Small intestine (tissue), 16 donors: Measurements from ENCODE around the gene EYA3. TPM values are rescaled to one million over a fixed set of nuclear protein-coding genes. Genes with fewer than 3 reads are reported as not detected.

ENCODE experiments used
- DNase-seq, 2 donors: peaks; one replicate each; pipeline versions ENCODE4 v3.0.0 to v3.0.0-alpha.2; 2013
- FAIRE-seq: peaks from 2 replicates; lab custom pipeline; 2012; peaks lifted over from hg19 to GRCh38; lab: Jason Lieb, UNC
- H3K27ac ChIP-seq, 3 donors: one replicate each; pipeline ENCODE4 v1.5.1; 2013; ENCODE audit warnings: low read length in 2 of 3, mild to moderate bottlenecking in 2 of 3, control low read depth in 1 of 3, inconsistent platforms in 1 of 3, low read depth in 1 of 3, moderate library complexity in 1 of 3
- H3K27me3 ChIP-seq, 3 donors: one replicate each; pipeline ENCODE4 v1.6.1; 2013; ENCODE audit warnings: low read length in 3 of 3, inconsistent platforms in 1 of 3; ENCODE audit not compliant: control insufficient read depth in 3 of 3, insufficient read depth in 3 of 3
- H3K36me3 ChIP-seq, 3 donors: one replicate each; pipeline ENCODE4 v1.6.1; 2013; ENCODE audit warnings: low read length in 3 of 3, inconsistent platforms in 1 of 3, low read depth in 1 of 3, mild to moderate bottlenecking in 1 of 3, moderate library complexity in 1 of 3; ENCODE audit not compliant: control insufficient read depth in 3 of 3, insufficient read depth in 2 of 3
- H3K4me1 ChIP-seq, 3 donors: one replicate each; pipeline ENCODE4 v1.6.1; 2013; ENCODE audit warnings: low read length in 2 of 3, inconsistent platforms in 1 of 3, low read depth in 1 of 3, mild to moderate bottlenecking in 1 of 3, moderate library complexity in 1 of 3; ENCODE audit not compliant: control insufficient read depth in 3 of 3, insufficient read depth in 2 of 3
- H3K4me3 ChIP-seq, 3 donors: one replicate each; pipeline ENCODE4 v1.5.1; 2013; ENCODE audit warnings: low read length in 3 of 3, control low read depth in 1 of 3, inconsistent platforms in 1 of 3, low read depth in 1 of 3, mild to moderate bottlenecking in 1 of 3, moderate library complexity in 1 of 3
- H3K9me3 ChIP-seq, 2 donors: one replicate each; pipeline ENCODE4 v1.6.1; 2013; ENCODE audit warnings: low read depth in 1 of 2, low read length in 1 of 2; ENCODE audit not compliant: control insufficient read depth in 2 of 2, insufficient read depth in 1 of 2
- WGBS, 3 donors: extraction: QIAGEN DNeasy Blood & Tissue Kit; methylation state at CpG; one replicate each; pipeline ENCODE4 v1.1.7; 2013; 5-methylcytosine and 5-hydroxymethylcytosine counted together
- long read RNA-seq, 10 donors: transcript quantifications; one replicate each; lab custom pipeline, GENCODE V29; 2026
- polyA plus RNA-seq, 4 donors: library from polyadenylated mRNA; stranded (reverse) in 3 of 4; unstranded in 1 of 4; fragments of 200-250 nt in 3 of 4; fragments of 120-200 nt in 1 of 4; gene quantifications; one replicate each; pipeline versions ENCODE4 v1.2.1 to v1.2.3, GENCODE V29; 2013
- donor health status: healthy with polysubstance abuse.
- donor health status: control.
- donor health status: control.
- donor health status: Bipolar disorder and iron deficiency.
- donor health status: healthy.

EYA3 gene, protein sequence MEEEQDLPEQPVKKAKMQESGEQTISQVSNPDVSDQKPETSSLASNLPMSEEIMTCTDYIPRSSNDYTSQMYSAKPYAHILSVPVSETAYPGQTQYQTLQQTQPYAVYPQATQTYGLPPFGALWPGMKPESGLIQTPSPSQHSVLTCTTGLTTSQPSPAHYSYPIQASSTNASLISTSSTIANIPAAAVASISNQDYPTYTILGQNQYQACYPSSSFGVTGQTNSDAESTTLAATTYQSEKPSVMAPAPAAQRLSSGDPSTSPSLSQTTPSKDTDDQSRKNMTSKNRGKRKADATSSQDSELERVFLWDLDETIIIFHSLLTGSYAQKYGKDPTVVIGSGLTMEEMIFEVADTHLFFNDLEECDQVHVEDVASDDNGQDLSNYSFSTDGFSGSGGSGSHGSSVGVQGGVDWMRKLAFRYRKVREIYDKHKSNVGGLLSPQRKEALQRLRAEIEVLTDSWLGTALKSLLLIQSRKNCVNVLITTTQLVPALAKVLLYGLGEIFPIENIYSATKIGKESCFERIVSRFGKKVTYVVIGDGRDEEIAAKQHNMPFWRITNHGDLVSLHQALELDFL
- polyA plus RNA-seq, result 10 to 100 TPM in 1 of 4 donors, 1 to 10 TPM in 3; 3.2 to 17.4 (median 6.4) TPM
- long read RNA-seq, donor 1, result 0 reads
- long read RNA-seq, donor 2, result 0 reads
- long read RNA-seq, donor 3, result 0 reads
- long read RNA-seq, donor 4, result 0 reads
- long read RNA-seq, donor 5, result 0 reads
- long read RNA-seq, donor 6, full-length matches to known transcripts, result 3 of 3 reads
- long read RNA-seq, donor 6, partial matches to known transcripts, result 0 of 3 reads
- long read RNA-seq, donor 6, other reads (novel, unspliced or antisense), result 0 of 3 reads
- long read RNA-seq, donor 7, result 0 reads
- long read RNA-seq, donor 8, result 0 reads
- long read RNA-seq, donor 9, result 0 reads
- long read RNA-seq, donor 10, full-length matches to known transcripts, result 5 of 5 reads
- long read RNA-seq, donor 10, partial matches to known transcripts, result 0 of 5 reads
- long read RNA-seq, donor 10, other reads (novel, unspliced or antisense), result 0 of 5 reads

GRCh38 chr1:28088168-28088961, at the start of gene EYA3:
EYA3 (minus strand) TSS chr1:28088610; CDS start chr1:28058026, 30,584 bp downstream.
- peaks cover 0 to 3% (median 0%) of the 10 kb centered on the region in 3 donors for H3K36me3 ChIP-seq
- DNase-seq, result peak; percentile 99
- H3K27me3 ChIP-seq, result no peaks in the 10 kb centered on the region
- peaks cover 0 to 22% (median 3%) of the 10 kb centered on the region in 3 donors for H3K4me1 ChIP-seq
- H3K9me3 ChIP-seq, result no peaks in the 10 kb centered on the region
- H3K4me3 ChIP-seq, result peak within 1 kb of the TSS; percentile 56 to 77 (median 73)
- no peak for FAIRE-seq
- H3K27ac ChIP-seq, result peak within 1 kb of the TSS; percentile 84 to 95 (median 89)
- 0 to 1% (median 0%) methylated on average over 44 of the region's 44 CpGs for WGBS, 3 donors

- Histone ChIP-seq H3K4me3 (no peak overlapping the region), H3K9me3 (peaks cover 0 to 10% of the 10 kb centered on the region in 2 donors), H3K27ac (no peak overlapping the region), H3K4me1 (no peaks in the 10 kb centered on the region), H3K27me3 (no peaks in the 10 kb centered on the region), H3K36me3 (no peaks in the 10 kb centered on the region)
- WGBS, 3 donors, result 62 to 72% (median 71%) methylated on average over 4 of the region's 4 CpGs
- no peak for FAIRE-seq
- no peak for DNase-seq
These were observed 48.7 kb upstream of the EYA3 start for GRCh38 chr1:28136922-28137613.

- H3K27me3 ChIP-seq, result no peaks in the 10 kb centered on the region
- no peaks in the 10 kb centered on the region for H3K36me3 ChIP-seq
- FAIRE-seq (no peak), DNase-seq (no peak)
- no peaks in the 10 kb centered on the region for H3K4me1 ChIP-seq
- H3K9me3 ChIP-seq, result peaks cover 0 to 10% of the 10 kb centered on the region in 2 donors
- H3K27ac ChIP-seq, result no peak overlapping the region
- no peak overlapping the region for H3K4me3 ChIP-seq
- 76 to 88% (median 80%) methylated on average over 8 of the region's 8 CpGs for WGBS, 3 donors
These were observed 47.9 kb upstream of the EYA3 start for GRCh38 chr1:28136169-28136921.

DNA sequence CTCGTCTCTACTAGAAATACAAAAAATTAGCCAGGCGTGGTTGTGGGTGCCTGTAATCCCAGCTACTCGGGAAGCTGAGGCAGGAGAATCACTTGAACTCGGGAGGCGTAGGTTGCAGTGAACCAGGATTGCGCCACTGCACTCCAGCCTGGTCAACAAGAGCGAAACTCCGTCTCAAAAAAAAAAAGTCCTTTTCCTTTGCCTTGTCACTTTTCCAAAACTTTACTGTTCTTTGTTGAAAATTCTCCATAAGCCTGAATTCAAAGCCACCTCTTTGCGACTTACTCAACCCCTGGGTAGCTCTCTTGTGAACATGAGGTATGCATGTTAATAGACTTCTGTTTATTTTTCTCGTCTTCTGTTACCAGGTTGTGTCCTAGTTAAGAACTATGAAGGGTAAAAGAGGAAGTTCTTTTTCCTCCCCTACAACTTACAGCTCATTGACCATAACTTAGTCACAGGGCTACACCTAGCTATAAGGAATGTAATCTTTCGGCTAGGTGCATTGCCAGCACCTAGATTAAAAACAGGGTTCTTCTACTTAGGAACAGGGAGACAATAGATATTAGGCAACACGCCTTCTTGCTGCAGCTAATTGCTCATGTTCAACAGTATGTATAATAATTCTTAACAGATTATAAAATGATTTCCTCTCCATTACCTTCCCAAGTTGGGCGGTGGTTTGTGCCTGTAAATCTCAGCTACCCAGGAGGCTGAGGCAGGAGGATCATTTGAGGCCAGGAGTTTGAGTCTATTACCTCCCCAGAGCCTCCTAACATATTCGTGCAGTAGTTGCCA, 47.2 kb upstream of the EYA3 start:
- no peak for DNase-seq
- no peaks in the 10 kb centered on the region for H3K27me3 ChIP-seq
- H3K9me3 ChIP-seq, result peaks cover 0 to 10% of the 10 kb centered on the region in 2 donors
- H3K36me3 ChIP-seq, result no peaks in the 10 kb centered on the region
- FAIRE-seq, result no peak
- no peaks in the 10 kb centered on the region for H3K4me1 ChIP-seq
- no peak overlapping the region for H3K27ac ChIP-seq
- no peak overlapping the region for H3K4me3 ChIP-seq
- 79 to 82% (median 80%) methylated on average over 14 of the region's 14 CpGs for WGBS, 3 donors

DNA sequence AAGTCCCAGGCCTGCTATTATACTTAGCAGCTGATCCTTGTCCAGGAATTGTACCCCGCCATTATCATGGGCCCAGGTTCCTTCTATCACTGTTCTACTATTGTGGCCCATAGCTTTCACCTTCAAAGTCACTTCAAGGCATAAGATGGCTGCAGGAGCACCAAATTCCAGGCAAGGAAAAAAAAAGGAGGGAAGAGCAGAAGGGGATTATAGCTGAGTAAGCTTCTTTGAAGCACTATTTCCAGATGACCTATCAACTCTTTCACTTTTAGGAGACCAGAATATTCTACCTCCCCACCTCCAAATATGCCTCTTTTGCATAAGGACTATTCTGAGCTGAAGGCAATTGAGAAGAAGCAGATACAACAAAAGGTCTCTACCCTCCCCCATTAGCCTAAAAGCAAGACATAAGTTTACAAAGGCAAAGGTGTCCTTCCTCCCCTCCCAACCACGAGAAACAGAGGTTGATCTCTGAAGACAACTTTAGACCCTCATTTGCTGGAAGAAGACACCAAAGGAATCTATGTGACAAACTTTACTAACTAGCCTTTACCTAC, 46.3 kb upstream of the EYA3 start:
- Histone ChIP-seq H3K27me3 (no peaks in the 10 kb centered on the region), H3K4me1 (no peaks in the 10 kb centered on the region), H3K4me3 (no peak overlapping the region), H3K36me3 (no peaks in the 10 kb centered on the region), H3K9me3 (peaks cover 0 to 10% of the 10 kb centered on the region in 2 donors), H3K27ac (no peak overlapping the region)
- no peak for DNase-seq
- 88 to 94% (median 93%) methylated on average over 2 of the region's 2 CpGs for WGBS, 3 donors
- FAIRE-seq, result no peak

- Histone ChIP-seq H3K9me3 (peaks cover 0 to 10% of the 10 kb centered on the region in 2 donors), H3K4me3 (no peak overlapping the region), H3K36me3 (no peaks in the 10 kb centered on the region), H3K27ac (no peak overlapping the region), H3K27me3 (peaks cover 0 to 4% (median 0%) of the 10 kb centered on the region in 3 donors), H3K4me1 (no peaks in the 10 kb centered on the region)
- no peak for DNase-seq
- FAIRE-seq, result no peak
- WGBS, 3 donors, result 71 to 86% (median 84%) methylated on average over 11 of the region's 11 CpGs
These were observed 44.1 kb upstream of the EYA3 start for GRCh38 chr1:28132171-28133167.
